NOMO-1 treated with dmso at 0.1 percent for 144 hours (cell line): Measurements from ENCODE around the gene CEP63.

ENCODE experiments used
- DNase-seq: peaks from one replicate; lab custom pipeline; 2025; ENCODE audit not compliant: unreplicated experiment; lab: John Stamatoyannopoulos, UW

CEP63 gene

GRCh38 chr3:134485718-134486576 lies at the start of gene CEP63, which contains the start of gene ANAPC13:
CEP63 (plus strand) TSS chr3:134486057; CDS start chr3:134495321, 9,264 bp downstream.
ANAPC13 (minus strand) TSS chr3:134485985; CDS start chr3:134482904, 3,081 bp downstream.
- DNase-seq = peak; percentile 99

GRCh38 chr3:134437211-134437752 lies 48.6 kb upstream of the CEP63 start:
- DNase-seq = no peak

DNA sequence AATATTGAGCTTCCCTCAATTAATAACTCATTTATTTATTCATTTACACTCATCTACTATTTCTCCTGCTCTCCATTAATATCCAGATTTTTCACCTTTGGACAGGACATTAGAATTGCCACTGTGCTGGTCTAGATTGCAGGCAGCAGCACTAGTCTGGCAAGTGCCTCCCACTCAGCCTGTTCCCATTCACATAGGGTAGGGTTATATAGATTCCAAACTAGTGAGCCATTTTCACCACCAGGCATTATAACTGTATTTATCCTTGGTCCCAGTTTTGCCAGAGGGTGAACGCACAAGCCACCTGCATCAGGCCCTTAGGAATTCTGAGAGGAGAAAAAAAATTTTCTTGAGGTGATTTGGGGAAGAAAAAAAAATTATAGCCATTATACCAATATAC lies 44.5 kb upstream of the CEP63 start:
- DNase-seq = no peak

DNA sequence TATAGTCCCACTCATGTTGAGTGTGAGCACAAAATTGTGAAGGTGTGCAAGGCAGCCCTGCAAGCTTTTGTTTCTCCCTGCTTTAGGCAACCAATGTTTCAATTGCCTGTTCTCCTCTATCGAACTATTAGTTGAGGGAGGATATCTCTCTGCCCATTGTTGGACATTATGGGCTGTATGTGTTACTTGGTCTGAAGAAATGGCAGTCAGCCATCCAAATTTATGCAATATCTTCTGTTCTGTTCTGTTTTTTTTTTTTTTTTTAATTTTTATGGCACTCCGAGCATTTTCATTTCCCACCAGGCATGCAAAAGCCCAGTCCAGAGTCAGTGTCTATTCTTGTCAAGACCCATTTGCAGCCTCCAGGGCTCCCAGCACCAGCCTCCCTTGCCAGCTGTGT lies 44.0 kb upstream of the CEP63 start:
- no peak for DNase-seq

- no peak for DNase-seq
Observed at GRCh38 chr3:134445095-134445494, 40.8 kb upstream of the CEP63 start.

GRCh38 chr3:134445636-134446035 lies 40.2 kb upstream of the CEP63 start:
- no peak for DNase-seq

- DNase-seq = no peak
Observed at GRCh38 chr3:134446800-134447199, 39.1 kb upstream of the CEP63 start.

- no peak for DNase-seq
Observed at GRCh38 chr3:134447351-134447750, 38.5 kb upstream of the CEP63 start.

DNA sequence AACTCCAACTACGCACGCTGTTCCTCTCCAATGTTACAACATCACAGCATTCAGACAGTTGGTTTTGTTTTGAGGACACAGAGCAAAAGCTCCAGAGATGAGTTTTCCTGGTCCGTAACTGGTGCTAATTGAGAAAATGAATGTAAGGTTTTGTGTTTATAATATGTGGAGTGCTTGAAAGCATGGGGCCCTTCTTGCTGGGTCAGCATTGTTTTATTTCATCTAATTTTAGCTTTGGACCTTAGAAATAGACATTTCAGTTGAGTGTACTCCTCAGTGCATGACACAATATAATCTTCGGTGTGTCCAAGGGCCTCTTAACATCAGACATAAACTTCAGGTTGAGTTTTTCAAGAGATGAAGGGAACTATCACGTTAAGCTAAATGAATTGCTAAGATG lies 37.2 kb upstream of the CEP63 start:
- DNase-seq = no peak

DNA sequence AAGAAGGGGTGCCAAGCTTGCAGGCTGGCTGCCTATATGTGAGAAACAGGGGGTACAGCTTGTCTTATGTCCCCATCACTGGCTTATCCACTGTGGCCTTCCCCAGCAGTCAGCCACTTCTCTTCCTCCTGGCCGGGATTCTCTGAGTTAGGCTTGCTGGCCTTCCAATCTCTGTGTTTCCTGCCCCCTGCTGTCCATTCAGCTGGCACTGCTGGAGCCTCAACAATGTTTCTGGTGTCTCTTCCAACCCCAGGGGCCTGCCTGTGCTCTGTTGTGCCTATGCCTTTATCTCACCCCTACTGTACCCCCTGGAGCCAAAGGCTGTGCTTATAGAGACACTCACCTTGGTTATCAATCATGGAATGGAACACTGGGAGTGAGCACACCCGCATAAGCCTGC lies 36.6 kb upstream of the CEP63 start:
- DNase-seq = no peak

- DNase-seq = peak; percentile 0
Observed at GRCh38 chr3:134449951-134450350, 35.9 kb upstream of the CEP63 start.

DNA sequence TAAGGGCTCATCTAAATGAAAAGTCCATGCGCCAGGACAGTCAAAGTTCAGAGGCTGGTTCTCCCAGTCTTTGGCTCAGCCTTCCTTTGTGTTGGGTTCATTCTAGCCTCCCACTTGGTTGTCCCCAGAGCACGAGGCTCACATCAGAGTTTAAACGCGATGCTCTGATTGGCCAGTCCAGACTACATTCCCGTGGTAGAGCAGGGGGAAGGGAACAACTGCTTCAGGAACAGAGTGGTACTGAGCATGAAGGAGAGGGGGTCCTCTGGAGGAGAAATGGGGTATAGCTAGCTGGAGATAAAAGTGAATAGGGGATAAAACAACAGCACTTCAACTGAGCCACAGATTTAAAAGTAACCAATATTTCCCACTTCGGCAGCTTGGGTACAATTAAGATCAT lies 32.2 kb upstream of the CEP63 start:
- no peak for DNase-seq

- no peak for DNase-seq
Observed at GRCh38 chr3:134457376-134458074, 28.3 kb upstream of the CEP63 start.

DNA sequence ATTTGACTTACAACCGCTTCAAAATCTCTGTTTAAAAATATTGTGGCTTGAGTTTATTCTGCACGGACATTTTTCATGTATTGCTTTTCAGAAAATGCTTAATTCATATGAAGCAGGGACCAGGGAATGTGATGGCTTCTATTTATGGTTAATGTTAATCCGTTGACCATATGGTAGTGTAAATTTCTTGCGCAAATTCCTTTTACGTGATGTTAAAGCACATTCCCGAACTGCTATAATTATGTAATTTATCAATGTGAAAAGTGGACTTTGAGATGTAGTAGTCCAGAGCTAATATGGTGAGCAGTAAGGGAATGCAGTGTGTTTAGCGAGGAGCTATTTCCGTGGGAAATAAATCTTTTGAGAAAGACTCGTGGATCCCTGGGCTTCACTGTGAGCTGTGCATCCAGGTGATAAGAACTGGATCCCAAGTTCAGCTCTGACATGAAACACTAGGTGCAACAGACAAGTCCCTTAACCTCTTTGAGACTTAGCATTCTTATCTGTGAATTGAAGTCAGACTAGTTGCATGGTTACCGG lies 27.4 kb upstream of the CEP63 start:
- no peak for DNase-seq

DNA sequence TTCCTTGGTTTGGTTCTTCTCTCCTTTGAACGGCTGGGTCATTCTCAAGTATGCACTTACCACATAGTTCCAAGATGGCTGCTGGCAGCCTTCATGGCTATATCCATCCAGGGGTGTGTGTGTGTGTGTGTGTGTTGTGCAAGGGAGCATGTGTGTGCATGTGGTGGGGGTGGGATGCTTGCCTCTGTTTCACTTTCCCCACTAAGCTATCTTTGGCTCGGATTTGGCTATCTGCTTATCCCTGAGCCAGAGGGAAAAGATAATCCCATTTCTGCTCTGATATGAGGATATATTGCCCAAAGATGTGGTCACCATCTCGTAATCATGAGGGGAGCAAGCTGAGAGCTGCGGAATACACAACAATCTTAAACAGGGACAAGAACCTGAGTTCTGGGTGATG lies 26.3 kb upstream of the CEP63 start:
- DNase-seq = no peak

DNA sequence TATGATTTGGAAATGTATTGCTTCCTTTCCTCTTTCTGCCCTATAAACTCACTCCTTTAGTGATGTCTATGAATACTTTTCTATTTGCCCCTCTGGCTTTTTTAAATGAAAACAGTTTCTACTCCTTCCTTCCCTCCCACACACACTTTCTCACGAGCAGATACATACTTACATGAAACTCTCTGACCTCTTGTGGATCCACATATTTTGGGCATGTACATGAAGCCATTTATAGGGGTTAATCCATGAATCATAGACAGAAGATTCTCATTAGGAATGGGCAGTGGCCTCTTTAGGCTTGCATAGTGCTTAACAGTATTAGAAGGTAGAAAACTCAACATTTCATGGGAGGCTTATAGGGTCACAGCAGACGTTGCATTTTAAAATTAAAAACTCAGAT lies 24.9 kb upstream of the CEP63 start:
- no peak for DNase-seq

DNA sequence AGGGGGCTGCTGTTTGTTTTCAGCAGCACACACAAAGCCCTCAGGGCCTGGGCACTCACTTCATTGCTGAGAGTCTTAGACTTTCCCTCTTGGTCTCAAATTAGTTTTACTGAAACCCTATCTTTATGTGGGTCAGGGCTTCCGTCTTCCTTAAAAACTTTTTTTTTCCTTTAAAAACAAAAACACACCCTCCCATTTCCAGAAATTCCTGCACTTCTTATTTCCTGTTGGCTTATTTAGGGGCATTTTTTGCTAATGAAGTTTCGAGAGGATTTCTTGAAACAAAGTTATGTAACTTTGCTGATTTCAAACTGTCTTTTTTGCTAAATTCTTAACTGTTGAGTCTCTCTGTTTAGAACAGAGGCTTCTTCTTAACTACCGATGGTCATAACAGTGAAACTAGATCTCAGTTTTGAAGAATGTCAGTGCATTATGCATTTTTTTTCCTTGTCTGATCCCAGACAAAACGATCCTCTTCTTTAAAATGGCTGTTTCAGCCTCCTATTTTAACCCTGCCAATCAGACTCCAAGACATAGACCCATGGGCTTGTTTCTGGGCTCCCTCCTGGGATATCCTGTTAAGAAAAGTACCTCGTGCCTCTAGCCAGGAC lies 23.4 kb upstream of the CEP63 start:
- no peak for DNase-seq

GRCh38 chr3:134463676-134464063 lies 22.2 kb upstream of the CEP63 start:
- no peak for DNase-seq

DNA sequence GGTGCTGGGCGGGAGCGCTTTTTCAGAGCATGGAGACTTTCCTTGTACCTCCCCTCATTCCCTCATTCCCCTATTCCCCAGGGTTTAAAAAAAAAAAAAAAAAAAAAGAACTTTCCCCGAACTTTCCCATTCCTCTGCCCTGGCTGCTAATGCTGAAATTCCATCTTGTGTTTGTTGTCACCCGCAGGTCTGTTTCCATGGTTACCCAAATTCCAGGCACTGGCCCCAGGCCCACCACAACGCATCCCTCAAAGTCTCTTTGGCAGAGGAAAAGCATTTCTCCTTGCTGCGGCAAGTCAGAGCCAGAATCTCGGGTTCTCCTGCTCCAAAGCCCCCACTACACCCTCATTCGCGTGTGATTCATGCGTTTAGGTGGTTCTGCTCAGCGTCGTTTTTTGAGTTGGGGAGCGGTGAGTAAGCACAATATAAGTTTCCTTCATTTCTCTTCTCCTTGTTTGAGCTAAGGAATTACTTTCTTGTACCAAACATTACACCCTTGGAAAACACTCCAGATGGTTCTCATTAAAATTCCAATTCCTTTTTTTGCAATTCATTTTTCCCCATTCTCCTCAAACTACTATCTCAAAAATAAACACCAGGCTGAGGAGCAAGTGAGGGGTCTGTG lies 21.7 kb upstream of the CEP63 start:
- no peak for DNase-seq

- DNase-seq = no peak
Observed at GRCh38 chr3:134464689-134465365, 21.0 kb upstream of the CEP63 start.
